ENCODE results near the gene CRMP1.

The CRMP1 gene

GRCh38 chr4:5772528-5773270, 120.2 kb downstream of the CRMP1 start:
- no peak for DNase-seq (ENCODE audit: low read depth in 3 of 3, low spot score in 1 of 3)

Data from stimulated activated CD4-positive, alpha-beta T cell treated with anti-CD3 and anti-CD28 coated beads, TNF-alpha, amount 100 ng/mL, for 1 hour (primary cell).